Tibial nerve (tissue), 3 donors: Measurements from ENCODE around the gene DGCR2.

Experiments
- POLR2A ChIP-seq, 2 donors: fragments of 450-650 bp; IDR thresholded peaks; one replicate each; pipeline ENCODE4 v1.6.1; 2017; ENCODE audit warnings: antibody characterized with exemption in 2 of 2, mild to moderate bottlenecking in 2 of 2, moderate library complexity in 2 of 2
- TF ChIP-seq, protein P1 (sequence below), 5 experiments: fragments of 200-600 bp in 3 of 5; fragments of 450-650 bp in 2 of 5; sonication (generic) in 3 of 5; IDR thresholded peaks; one replicate each; pipeline ENCODE4 v1.5.1; 2016 to 2019; ENCODE audit warnings: antibody characterized with exemption in 5 of 5, mild to moderate bottlenecking in 3 of 5, moderate library complexity in 2 of 5

DNA sequence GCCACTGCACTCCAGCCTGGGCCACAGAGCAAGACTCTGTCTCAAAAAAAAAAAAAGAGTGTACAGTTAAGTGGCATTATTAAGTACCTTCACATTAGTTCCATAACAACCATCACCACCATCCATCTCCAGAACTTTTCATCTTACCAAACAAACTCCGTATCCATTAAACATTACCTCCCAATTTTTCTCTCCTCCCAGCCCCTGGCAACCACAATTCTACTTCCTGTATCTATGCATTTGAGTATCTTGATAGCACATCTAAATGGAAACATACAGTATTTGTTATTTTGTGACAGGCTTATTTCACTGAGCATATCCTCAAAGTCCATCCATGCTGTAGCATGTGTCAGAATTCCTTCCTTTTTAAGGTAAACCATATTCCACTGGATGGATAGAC lies 46.8 kb downstream of the DGCR2 start:
- TF ChIP-seq POLR2A (IDR thresholded peaks at IDR 0.05), result no peak
- TF ChIP-seq, protein P1, sequence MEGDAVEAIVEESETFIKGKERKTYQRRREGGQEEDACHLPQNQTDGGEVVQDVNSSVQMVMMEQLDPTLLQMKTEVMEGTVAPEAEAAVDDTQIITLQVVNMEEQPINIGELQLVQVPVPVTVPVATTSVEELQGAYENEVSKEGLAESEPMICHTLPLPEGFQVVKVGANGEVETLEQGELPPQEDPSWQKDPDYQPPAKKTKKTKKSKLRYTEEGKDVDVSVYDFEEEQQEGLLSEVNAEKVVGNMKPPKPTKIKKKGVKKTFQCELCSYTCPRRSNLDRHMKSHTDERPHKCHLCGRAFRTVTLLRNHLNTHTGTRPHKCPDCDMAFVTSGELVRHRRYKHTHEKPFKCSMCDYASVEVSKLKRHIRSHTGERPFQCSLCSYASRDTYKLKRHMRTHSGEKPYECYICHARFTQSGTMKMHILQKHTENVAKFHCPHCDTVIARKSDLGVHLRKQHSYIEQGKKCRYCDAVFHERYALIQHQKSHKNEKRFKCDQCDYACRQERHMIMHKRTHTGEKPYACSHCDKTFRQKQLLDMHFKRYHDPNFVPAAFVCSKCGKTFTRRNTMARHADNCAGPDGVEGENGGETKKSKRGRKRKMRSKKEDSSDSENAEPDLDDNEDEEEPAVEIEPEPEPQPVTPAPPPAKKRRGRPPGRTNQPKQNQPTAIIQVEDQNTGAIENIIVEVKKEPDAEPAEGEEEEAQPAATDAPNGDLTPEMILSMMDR (IDR thresholded peaks at IDR 0.05), result no peak
